K562 (cell line): ENCODE data around the gene BFSP1. TPM values are rescaled to one million over a fixed set of nuclear protein-coding genes. Genes with fewer than 3 reads are reported as not detected.

Source experiments
- CBFB ChIP-seq: sonication (generic); formaldehyde crosslinking; IDR thresholded peaks from 2 replicates; pipeline ENCODE4 v1.4.0; 2020; ENCODE audit warnings: mild to moderate bottlenecking, missing genetic modification reagents
- CBX1 ChIP-seq: sonication (generic); IDR thresholded peaks from 2 replicates; pipeline ENCODE4 v1.6.1; 2016; ENCODE audit warnings: antibody characterized with exemption, low read depth, mild to moderate bottlenecking
- CCNT2 ChIP-seq: IDR thresholded peaks from 2 replicates; pipeline ENCODE4 v1.6.1; 2011; ENCODE audit warnings: borderline replicate concordance, low read depth, mild to moderate bottlenecking, moderate library complexity, mixed read lengths, low read length; ENCODE audit not compliant: insufficient read length; ENCODE audit errors: extremely low read depth
- CEBPG ChIP-seq, 3 experiments: fragments of 200-800 bp in 1 of 3; sonication (Bioruptor generic) in 1 of 3; sonication (generic) in 1 of 3; formaldehyde crosslinking in 1 of 3; IDR thresholded peaks in 2 of 3; conservative IDR thresholded peaks in 1 of 3; 2 replicates each; pipeline versions ENCODE4 v1.6.1 to v1.8.0; 2016 to 2022; ENCODE audit warnings: missing compliant biosample characterization in 2 of 3, missing genetic modification characterization in 2 of 3, mild to moderate bottlenecking in 1 of 3, missing genetic modification reagents in 1 of 3
- DNMT1 ChIP-seq: fragments of 450-650 bp; IDR thresholded peaks from 2 replicates; pipeline ENCODE4 v1.6.1; 2016; ENCODE audit warnings: antibody characterized with exemption, mild to moderate bottlenecking
- ID3 ChIP-seq, 2 experiments: fragments of 250-450 bp in 1 of 2; fragments of 450-650 bp in 1 of 2; sonication (Bioruptor Pico) in 1 of 2; IDR thresholded peaks; 2 replicates each; pipeline versions ENCODE4 v1.6.1 to v1.8.0; 2016 to 2021; ENCODE audit warnings: mild to moderate bottlenecking in 2 of 2, moderate library complexity in 2 of 2, missing compliant biosample characterization in 1 of 2, missing genetic modification characterization in 1 of 2
- IRF1 ChIP-seq: sonication (generic); formaldehyde crosslinking; IDR thresholded peaks from 2 replicates; pipeline ENCODE4 v1.8.0; 2022; ENCODE audit warnings: missing genetic modification reagents, mild to moderate bottlenecking, borderline replicate concordance
- RAD21 ChIP-seq, 2 experiments: fragments of 250-450 bp in 1 of 2; fragments of 450-650 bp in 1 of 2; sonication (Bioruptor Pico) in 1 of 2; formaldehyde crosslinking in 1 of 2; IDR thresholded peaks in 1 of 2; conservative IDR thresholded peaks in 1 of 2; 2 replicates each; pipeline versions ENCODE4 v1.4.0 to v1.8.0; 2020 to 2022; ENCODE audit warnings: mild to moderate bottlenecking in 2 of 2, moderate library complexity in 1 of 2
- RBBP5 ChIP-seq: fragments of 200-600 bp; sonication (generic); IDR thresholded peaks from 2 replicates; pipeline ENCODE4 v1.6.1; 2012; ENCODE audit warnings: borderline replicate concordance, mild to moderate bottlenecking, low read length, control low read depth, inconsistent platforms; ENCODE audit not compliant: insufficient read depth, poor library complexity, severe bottlenecking
- SPI1 ChIP-seq: IDR thresholded peaks from 2 replicates; pipeline ENCODE4 v1.6.1; 2011; ENCODE audit warnings: low read depth, low read length, control low read depth, borderline replicate concordance
- TAF7 ChIP-seq: fragments of 450-650 bp; IDR thresholded peaks from 2 replicates; pipeline ENCODE4 v1.6.1; 2016; ENCODE audit warnings: missing genetic modification characterization, missing compliant biosample characterization
- ZNF12 ChIP-seq: sonication (generic); formaldehyde crosslinking; IDR thresholded peaks from 2 replicates; pipeline ENCODE4 v1.4.0; 2020; ENCODE audit warnings: mild to moderate bottlenecking, missing genetic modification reagents
- ZNF165 ChIP-seq: fragments of 250-450 bp; sonication (Bioruptor Pico); IDR thresholded peaks from 2 replicates; pipeline ENCODE4 v1.4.0; 2020; ENCODE audit warnings: borderline replicate concordance
- ZNF263 ChIP-seq: sonication (generic); formaldehyde crosslinking; IDR thresholded peaks from 2 replicates; pipeline ENCODE4 v1.8.0; 2022; ENCODE audit warnings: mild to moderate bottlenecking, missing genetic modification reagents, borderline replicate concordance
- ZNF764 ChIP-seq: fragments of 250-450 bp; sonication (Bioruptor Pico); IDR thresholded peaks from 2 replicates; pipeline ENCODE4 v1.4.0; 2020; ENCODE audit warnings: low read depth, mild to moderate bottlenecking, moderate library complexity
- ZNF785 ChIP-seq: fragments of 250-450 bp; sonication (Bioruptor Pico); IDR thresholded peaks from 2 replicates; pipeline ENCODE4 v1.4.0; 2020; ENCODE audit warnings: mild to moderate bottlenecking
- ZZZ3 ChIP-seq: fragments of 450-650 bp; IDR thresholded peaks from 2 replicates; pipeline ENCODE4 v1.6.1; 2016; ENCODE audit warnings: antibody characterized with exemption, mild to moderate bottlenecking, moderate library complexity
- polyA plus RNA-seq, 8 experiments: library from polyadenylated mRNA; depleted of rRNA in 4 of 8; stranded (reverse) in 5 of 8; unstranded in 3 of 8; fragments of >200 nt; fragmentation: Nextera tagmentation in 2 of 8; fragmentation: Illumina TruSeq in 1 of 8; extraction: Ambion mirVana in 2 of 8; extraction: Trizol in 1 of 8; gene quantifications; 2 replicates each; pipeline versions ENCODE4 v1.2.1 to v1.2.3, GENCODE V29; 2011 to 2014; ENCODE audit warnings: inconsistent platforms in 1 of 8, missing spikeins in 1 of 8
- total RNA-seq, 7 experiments: library from RNA; depleted of rRNA in 6 of 7; stranded (reverse); fragments of >200 nt in 6 of 7; fragmentation: Illumina TruSeq in 2 of 7; extraction: Trizol in 2 of 7; gene quantifications; 2 replicates each; pipeline versions ENCODE4 v1.2.1 to v1.2.3, GENCODE V29; 2011 to 2021; ENCODE audit warnings: low replicate concordance in 1 of 7
- TF ChIP-seq, protein P1 (sequence below): IDR thresholded peaks from 2 replicates; pipeline ENCODE4 v1.6.1; 2014; ENCODE audit warnings: antibody characterized with exemption

BFSP1 gene
- total and polyA plus RNA-seq, 9 of the 15 experiments (the other 6 are each of a cell fraction or from before 2014, with no cell fraction given): 0.09 to 0.86 (median 0.40) TPM

GRCh38 chr20:17504898-17505635, 26.1 kb downstream of the BFSP1 start (continued):
- TF ChIP-seq IRF1 (CRISPR knock-in tag) (no peak), TAF7 (tag) (no peak), ZNF165 (CRISPR knock-in tag) (no peak), SPI1 (no peak), ZZZ3 (no peak), CCNT2 (no peak), CBX1 (no peak), ZNF764 (no peak), ID3 (CRISPR knock-in tag; IDR thresholded peaks at IDR 0.05) (no peak), ID3 (tag; IDR thresholded peaks at IDR 0.05) (no peak), ZNF263 (CRISPR knock-in tag) (no peak), RAD21 (CRISPR knock-in tag; conservative IDR thresholded peaks at IDR 0.05 in 1 of 2, IDR thresholded peaks at IDR 0.05 in 1 of 2) (peak; percentile 55 to 61), RBBP5 (no peak), CBFB (CRISPR knock-in tag) (no peak), DNMT1 (no peak), CEBPG (CRISPR knock-in tag; IDR thresholded peaks at IDR 0.05) (no peak), CEBPG (tag; conservative IDR thresholded peaks at IDR 0.05 in 1 of 2, IDR thresholded peaks at IDR 0.05 in 1 of 2) (no peak), ZNF785 (CRISPR knock-in tag) (no peak), ZNF12 (no peak)
- TF ChIP-seq, protein P1, sequence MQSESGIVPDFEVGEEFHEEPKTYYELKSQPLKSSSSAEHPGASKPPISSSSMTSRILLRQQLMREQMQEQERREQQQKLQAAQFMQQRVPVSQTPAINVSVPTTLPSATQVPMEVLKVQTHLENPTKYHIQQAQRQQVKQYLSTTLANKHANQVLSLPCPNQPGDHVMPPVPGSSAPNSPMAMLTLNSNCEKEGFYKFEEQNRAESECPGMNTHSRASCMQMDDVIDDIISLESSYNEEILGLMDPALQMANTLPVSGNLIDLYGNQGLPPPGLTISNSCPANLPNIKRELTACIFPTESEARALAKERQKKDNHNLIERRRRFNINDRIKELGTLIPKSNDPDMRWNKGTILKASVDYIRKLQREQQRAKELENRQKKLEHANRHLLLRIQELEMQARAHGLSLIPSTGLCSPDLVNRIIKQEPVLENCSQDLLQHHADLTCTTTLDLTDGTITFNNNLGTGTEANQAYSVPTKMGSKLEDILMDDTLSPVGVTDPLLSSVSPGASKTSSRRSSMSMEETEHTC: no peak
